NB4 (cell line): Measurements from ENCODE around the gene CALML5.

Source experiments
- CTCF ChIP-seq: IDR thresholded peaks from one replicate; pipeline ENCODE4 v1.5.1; 2012; ENCODE audit warnings: low read depth, low read length
- MAX ChIP-seq: IDR thresholded peaks from 2 replicates; pipeline ENCODE4 v1.6.1; 2011; ENCODE audit warnings: low read depth, low read length
- MYC ChIP-seq: IDR thresholded peaks from 2 replicates; pipeline ENCODE4 v1.6.1; 2011; ENCODE audit warnings: low read depth, low read length
- POLR2A ChIP-seq: IDR thresholded peaks from 2 replicates; pipeline ENCODE4 v1.6.1; 2011; ENCODE audit warnings: mild to moderate bottlenecking; ENCODE audit not compliant: insufficient read length; ENCODE audit errors: extremely low read depth

- TF ChIP-seq CTCF (no peak), MAX (no peak), POLR2A (no peak), MYC (no peak)
Observed at GRCh38 chr10:5450605-5451384, 48.6 kb downstream of the CALML5 start.
